ENCODE measurements around the gene SLC44A3.

GRCh38 chr1:94806441-94806871 lies 13.7 kb upstream of the SLC44A3 start:
- TF ChIP-seq EP300 (IDR thresholded peaks at IDR 0.05; ENCODE audit: borderline replicate concordance) (no peak), USF1 (IDR thresholded peaks at IDR 0.05) (no peak), RAD21 (IDR thresholded peaks at IDR 0.05; ENCODE audit: low read depth) (no peak), EGR1 (IDR thresholded peaks at IDR 0.05) (no peak), FOXM1 (IDR thresholded peaks at IDR 0.05; ENCODE audit: borderline replicate concordance, low read depth) (no peak), TEAD4 (IDR thresholded peaks at IDR 0.05) (no peak), TCF12 (IDR thresholded peaks at IDR 0.05; ENCODE audit: low read depth) (no peak)

Data from Ishikawa (cell line).